SU-DHL-6 (cell line): ENCODE results near the gene CCDC88C.

Experiments
- CTCF ChIP-seq: fragments of 200-600 bp; sonication (generic); IDR thresholded peaks from one replicate; pipeline ENCODE4 v1.5.1; 2017; ENCODE audit warnings: antibody characterized with exemption, mild to moderate bottlenecking, low read length, moderate library complexity; ENCODE audit not compliant: insufficient read depth, poor library complexity, severe bottlenecking
- EZH2phosphoT487 ChIP-seq: fragments of 200-600 bp; sonication (generic), shearing (Covaris generic); conservative IDR thresholded peaks from 2 replicates; pipeline ENCODE4 v1.6.1; 2018; ENCODE audit warnings: mild to moderate bottlenecking, antibody characterized with exemption, low read length, moderate library complexity, mixed read lengths

- TF ChIP-seq CTCF = no peak
- TF ChIP-seq EZH2phosphoT487 = no peak
These were observed 110.6 kb downstream of the CCDC88C start for GRCh38 chr14:91307046-91307445.
